ENCODE data around the gene SLC35F3. TPM values are rescaled to one million over a fixed set of nuclear protein-coding genes. Genes with fewer than 3 reads are reported as not detected.

Gene SLC35F3
- total and polyA plus RNA-seq, 7 donors = under 0.01 to 0.54 (median 0.28) TPM; not detected in 2

DNA sequence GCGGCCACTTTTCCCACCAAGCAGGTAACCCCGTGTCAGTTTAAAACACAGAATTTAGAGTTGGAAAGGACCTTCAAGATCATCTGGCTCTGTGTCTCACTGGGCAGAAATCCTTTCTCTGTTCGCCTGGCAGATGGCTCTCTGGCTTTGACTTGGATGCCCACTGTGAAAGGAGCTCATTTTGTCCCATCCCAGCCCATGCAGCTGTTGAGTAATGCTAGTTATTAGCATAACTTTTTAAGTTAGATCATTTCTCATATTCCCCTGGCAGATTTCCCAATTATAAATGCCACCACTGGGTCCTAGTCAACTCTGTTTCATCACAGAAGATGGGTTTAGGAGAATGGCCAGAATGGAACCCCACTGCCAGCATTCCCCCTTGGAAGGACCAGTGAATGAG lies 55.9 kb downstream of the SLC35F3 start:
- H3K27me3 ChIP-seq = no peaks in the 10 kb centered on the region
- TF ChIP-seq, protein P1, sequence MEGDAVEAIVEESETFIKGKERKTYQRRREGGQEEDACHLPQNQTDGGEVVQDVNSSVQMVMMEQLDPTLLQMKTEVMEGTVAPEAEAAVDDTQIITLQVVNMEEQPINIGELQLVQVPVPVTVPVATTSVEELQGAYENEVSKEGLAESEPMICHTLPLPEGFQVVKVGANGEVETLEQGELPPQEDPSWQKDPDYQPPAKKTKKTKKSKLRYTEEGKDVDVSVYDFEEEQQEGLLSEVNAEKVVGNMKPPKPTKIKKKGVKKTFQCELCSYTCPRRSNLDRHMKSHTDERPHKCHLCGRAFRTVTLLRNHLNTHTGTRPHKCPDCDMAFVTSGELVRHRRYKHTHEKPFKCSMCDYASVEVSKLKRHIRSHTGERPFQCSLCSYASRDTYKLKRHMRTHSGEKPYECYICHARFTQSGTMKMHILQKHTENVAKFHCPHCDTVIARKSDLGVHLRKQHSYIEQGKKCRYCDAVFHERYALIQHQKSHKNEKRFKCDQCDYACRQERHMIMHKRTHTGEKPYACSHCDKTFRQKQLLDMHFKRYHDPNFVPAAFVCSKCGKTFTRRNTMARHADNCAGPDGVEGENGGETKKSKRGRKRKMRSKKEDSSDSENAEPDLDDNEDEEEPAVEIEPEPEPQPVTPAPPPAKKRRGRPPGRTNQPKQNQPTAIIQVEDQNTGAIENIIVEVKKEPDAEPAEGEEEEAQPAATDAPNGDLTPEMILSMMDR (IDR thresholded peaks at IDR 0.05) = no peak
- no peak for TF ChIP-seq POLR2AphosphoS5 (IDR thresholded peaks at IDR 0.05)
- no peaks in the 10 kb centered on the region for H3K36me3 ChIP-seq
- intact Hi-C loops (cut with DNase I) = no loop called here
- H3K4me1 ChIP-seq = no peaks in the 10 kb centered on the region
- H3K9me3 ChIP-seq = peaks cover 0 to 4% (median 0%) of the 10 kb centered on the region in 4 donors
- H3K27ac ChIP-seq = no peak overlapping the region
- 87 to 89% methylated on average over 3 of the region's 3 CpGs for WGBS, 2 donors
- no peak for DNase-seq
- no peak overlapping the region for H3K4me3 ChIP-seq

DNA sequence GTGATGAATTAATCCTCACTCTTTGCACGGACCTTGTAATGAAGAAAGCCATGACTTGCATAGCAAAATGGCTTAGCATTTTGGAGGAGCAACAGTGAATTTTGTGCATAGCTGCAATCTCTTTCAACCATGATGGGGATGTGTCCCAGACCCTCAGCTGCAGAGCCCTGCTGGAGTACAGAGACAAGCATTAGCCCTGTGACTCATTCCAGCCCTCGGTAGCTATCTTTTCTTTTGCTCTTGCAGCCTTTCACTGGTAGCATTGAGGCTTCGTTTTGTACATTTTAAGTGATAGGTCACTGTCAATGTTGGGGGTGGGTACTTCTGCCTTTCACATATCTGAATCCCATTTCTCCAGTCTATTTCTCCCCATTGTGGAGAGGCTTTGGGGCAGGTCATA lies 58.4 kb downstream of the SLC35F3 start:
- 76 to 86% methylated on average over 3 of the region's 3 CpGs for WGBS, 2 donors
- intact Hi-C loops (cut with DNase I) = no loop called here

DNA sequence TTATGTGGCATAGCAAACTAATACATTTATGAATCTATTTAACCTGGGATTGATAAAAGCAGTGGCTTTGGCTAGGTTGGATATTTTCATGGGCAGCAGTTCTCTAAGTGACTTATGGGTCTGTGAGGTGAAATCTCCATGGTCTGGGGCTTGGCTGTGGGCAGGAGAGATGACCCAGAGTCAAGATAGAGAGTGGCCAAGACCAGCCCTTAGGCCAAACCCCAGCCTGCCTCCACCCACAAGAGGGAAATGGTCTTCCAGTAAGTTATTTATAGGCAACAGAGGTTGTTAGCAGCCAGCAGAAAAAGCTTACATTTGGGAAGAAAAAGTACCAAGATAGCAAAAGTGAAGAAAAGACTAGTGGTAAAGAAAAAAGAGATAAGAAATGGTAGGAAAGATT lies 61.4 kb downstream of the SLC35F3 start:
- no peak for DNase-seq
- H3K36me3 ChIP-seq = no peaks in the 10 kb centered on the region
- intact Hi-C loops (cut with DNase I) = no loop called here

More for the DNA sequence above, 58.4 kb downstream of the SLC35F3 start:
- Histone ChIP-seq H3K4me1 (no peaks in the 10 kb centered on the region), H3K4me3 (no peak overlapping the region), H3K9me3 (peaks cover 0 to 2% (median 0%) of the 10 kb centered on the region in 4 donors), H3K27me3 (no peaks in the 10 kb centered on the region), H3K36me3 (no peaks in the 10 kb centered on the region), H3K27ac (no peak overlapping the region)
- TF ChIP-seq, protein P1 (IDR thresholded peaks at IDR 0.05) = no peak
- TF ChIP-seq POLR2AphosphoS5 (IDR thresholded peaks at IDR 0.05) (no peak), EP300 (IDR thresholded peaks at IDR 0.05) (no peak), POLR2A (IDR thresholded peaks at IDR 0.05) (no peak)
- DNase-seq = no peak

DNA sequence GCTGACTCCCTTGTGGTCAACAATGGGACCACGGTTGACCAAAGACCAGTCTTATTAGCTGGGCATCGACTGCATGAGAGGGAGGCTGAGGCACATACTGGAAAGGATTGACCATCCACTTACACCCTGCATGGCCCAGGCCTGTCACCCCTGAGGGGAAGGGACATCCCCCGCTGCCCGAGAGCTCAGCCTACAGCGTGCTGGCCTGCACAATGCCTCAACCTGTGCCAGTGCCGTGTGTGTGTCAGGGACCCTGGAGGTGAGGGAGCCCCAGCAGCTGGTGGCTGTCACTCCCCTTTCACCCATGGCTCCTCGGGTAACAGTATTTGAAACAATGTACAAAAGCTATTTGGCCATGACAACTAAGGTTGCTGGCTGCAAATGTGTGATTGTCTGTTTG lies 67.3 kb downstream of the SLC35F3 start:
- Histone ChIP-seq H3K4me1 (no peaks in the 10 kb centered on the region), H3K4me3 (no peak overlapping the region), H3K9me3 (no peaks in the 10 kb centered on the region), H3K27me3 (no peaks in the 10 kb centered on the region), H3K36me3 (no peaks in the 10 kb centered on the region), H3K27ac (no peak overlapping the region)
- TF ChIP-seq, protein P1 (IDR thresholded peaks at IDR 0.05) = no peak
- TF ChIP-seq POLR2A (IDR thresholded peaks at IDR 0.05) (no peak), EP300 (IDR thresholded peaks at IDR 0.05) (no peak), POLR2AphosphoS5 (IDR thresholded peaks at IDR 0.05) (no peak)
- WGBS, 2 donors = 89 to 92% methylated on average over 7 of the region's 7 CpGs
- intact Hi-C loops (cut with DNase I) = no loop called here
- no peak for DNase-seq

More for the DNA sequence above, 61.4 kb downstream of the SLC35F3 start:
- TF ChIP-seq POLR2AphosphoS5 (IDR thresholded peaks at IDR 0.05) (no peak), EP300 (IDR thresholded peaks at IDR 0.05) (no peak), POLR2A (IDR thresholded peaks at IDR 0.05) (no peak)
- TF ChIP-seq, protein P1 (IDR thresholded peaks at IDR 0.05) = no peak
- no peaks in the 10 kb centered on the region for H3K9me3 ChIP-seq
- no peak overlapping the region for H3K27ac ChIP-seq
- no peak overlapping the region for H3K4me3 ChIP-seq
- H3K27me3 ChIP-seq = no peaks in the 10 kb centered on the region
- H3K4me1 ChIP-seq = no peaks in the 10 kb centered on the region

DNA sequence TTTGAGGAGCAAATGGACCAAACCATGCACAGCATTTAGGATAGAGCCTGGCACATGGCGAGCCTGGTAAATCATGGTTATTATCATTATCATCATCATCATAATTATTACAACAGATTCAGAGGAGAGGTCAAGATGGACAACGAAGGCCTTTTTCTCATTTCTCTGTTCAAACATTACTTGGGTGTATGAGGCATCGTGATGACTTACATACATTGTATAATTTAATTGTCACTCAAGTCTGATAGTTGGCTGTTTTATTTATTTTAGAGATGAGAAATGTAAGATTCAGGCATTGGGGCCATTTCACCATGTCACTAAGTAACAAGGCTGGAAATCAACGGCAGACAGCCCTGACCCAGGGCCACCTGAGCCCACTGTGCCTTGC lies 68.1 kb downstream of the SLC35F3 start:
- TF ChIP-seq POLR2AphosphoS5 (IDR thresholded peaks at IDR 0.05) (no peak), POLR2A (IDR thresholded peaks at IDR 0.05) (no peak), EP300 (IDR thresholded peaks at IDR 0.05) (no peak)
- TF ChIP-seq, protein P1 (IDR thresholded peaks at IDR 0.05) = no peak
- no peaks in the 10 kb centered on the region for H3K4me1 ChIP-seq
- no peaks in the 10 kb centered on the region for H3K27me3 ChIP-seq
- WGBS, 2 donors = 75 to 79% methylated on average over 4 of the region's 4 CpGs
- H3K9me3 ChIP-seq = no peaks in the 10 kb centered on the region
- no peak for DNase-seq
- no peak overlapping the region for H3K4me3 ChIP-seq
- no peak overlapping the region for H3K27ac ChIP-seq
- H3K36me3 ChIP-seq = no peaks in the 10 kb centered on the region
- intact Hi-C loops (cut with DNase I) = no loop called here
